BLaER1 treated with 17β-estradiol and CSF1 and Interleukin-3, amounts not matched to agents 10 nM and 100 nM (cell line): ENCODE data around the gene TRPT1.

ENCODE experiments used
- H3K27ac ChIP-seq, 11 experiments: shearing (Covaris generic); formaldehyde crosslinking; 2 replicates each; pipeline ENCODE4 v1.8.1; 2022
- H3K27me3 ChIP-seq, 11 experiments: shearing (Covaris generic); formaldehyde crosslinking; 2 replicates each; pipeline ENCODE4 v1.8.1; 2022
- H3K36me3 ChIP-seq, 11 experiments: shearing (Covaris generic); formaldehyde crosslinking; 2 replicates each; pipeline ENCODE4 v1.8.1; 2022
- H3K4me1 ChIP-seq, 10 experiments: shearing (Covaris generic); formaldehyde crosslinking; 2 replicates each; pipeline ENCODE4 v1.8.1; 2022
- H3K4me2 ChIP-seq, 11 experiments: shearing (Covaris generic); formaldehyde crosslinking; 2 replicates each; pipeline ENCODE4 v1.8.1; 2022
- H3K4me3 ChIP-seq, 10 experiments: shearing (Covaris generic); formaldehyde crosslinking; 2 replicates each; pipeline ENCODE4 v1.8.1; 2022
- H3K9ac ChIP-seq, 11 experiments: shearing (Covaris generic); formaldehyde crosslinking; 2 replicates each; pipeline ENCODE4 v1.8.1; 2022
- H3K9me3 ChIP-seq, 11 experiments: shearing (Covaris generic); formaldehyde crosslinking; replicated peaks in 1 of 11; 2 replicates each; pipeline ENCODE4 v1.8.1; 2022
- H4K20me1 ChIP-seq, 11 experiments: shearing (Covaris generic); formaldehyde crosslinking; 2 replicates each; pipeline ENCODE4 v1.8.1; 2022
- Cebpa-rat ChIP-seq, 11 experiments: shearing (Covaris generic); IDR thresholded peaks; 2 replicates each; pipeline ENCODE4 v1.8.1; 2022

TRPT1 gene

DNA sequence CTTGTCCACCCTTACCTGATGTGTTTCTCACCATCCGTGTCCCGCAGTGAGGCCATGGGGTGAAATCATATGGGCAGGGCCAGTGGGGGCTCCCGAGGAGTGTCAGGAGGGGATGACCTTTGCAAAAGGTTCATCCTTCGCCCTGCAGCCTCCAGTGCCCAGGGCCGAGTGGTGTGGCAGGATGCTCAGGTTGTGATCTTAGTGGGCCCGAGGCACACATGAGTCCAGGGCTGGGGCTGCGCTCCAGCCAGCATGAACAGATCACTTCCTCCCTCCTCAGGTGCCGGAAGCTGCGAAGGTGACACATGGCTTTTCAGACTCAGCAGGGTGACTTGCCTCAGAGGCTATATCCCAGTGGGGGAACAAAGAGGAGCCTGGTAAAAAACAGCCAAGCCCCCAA, 12.1 kb upstream of the TRPT1 start:
- Histone ChIP-seq H3K4me1 (peaks cover 71 to 78% (median 77%) of the 10 kb centered on the region in 10 experiments), H4K20me1 (peaks cover 5 to 35% (median 19%) of the 10 kb centered on the region in 11 experiments; a peak in 20 of 22 replicates), H3K9me3 (no peaks in the 10 kb centered on the region), H3K27ac (peak overlapping the region in 8 of 11 experiments; percentile 42 to 96 (median 54); a peak in 14 of 22 replicates), H3K4me3 (no peak overlapping the region), H3K4me2 (peak overlapping the region; percentile 2 to 99 (median 50); a peak in 20 of 22 replicates), H3K36me3 (peaks cover 14 to 44% (median 27%) of the 10 kb centered on the region in 11 experiments), H3K27me3 (no peaks in the 10 kb centered on the region), H3K9ac (peak overlapping the region in 10 of 11 experiments; percentile 26 to 95 (median 50); a peak in 17 of 22 replicates)
- no peak for TF ChIP-seq Cebpa-rat (IDR thresholded peaks at IDR 0.05)

DNA sequence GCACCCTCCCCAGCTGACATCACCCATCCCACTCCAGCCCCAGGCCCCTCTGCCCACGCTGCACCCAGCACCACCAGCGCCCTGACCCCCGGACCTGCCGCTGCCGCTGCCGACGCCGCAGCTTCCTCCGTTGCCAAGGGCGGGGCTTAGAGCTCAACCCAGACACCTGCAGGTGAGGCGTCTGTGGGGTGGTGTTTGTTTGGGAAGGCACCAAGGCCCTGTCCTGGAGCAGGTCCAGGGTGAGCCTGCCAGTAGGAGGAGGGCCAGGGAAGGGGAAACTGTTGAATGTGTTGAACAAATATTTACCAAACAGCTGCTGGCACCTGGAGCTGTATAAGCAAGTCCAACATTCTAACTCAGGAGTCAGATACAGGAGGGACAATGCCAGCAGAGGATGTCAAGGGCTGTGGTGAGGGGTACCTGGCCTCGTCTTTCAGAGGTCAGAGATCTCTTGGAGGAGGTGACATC, 11.5 kb upstream of the TRPT1 start:
- Histone ChIP-seq H3K9me3 (no peaks in the 10 kb centered on the region), H3K36me3 (peaks cover 13 to 39% (median 24%) of the 10 kb centered on the region in 11 experiments; a peak in 21 of 22 replicates), H3K4me1 (peaks cover 71 to 78% (median 77%) of the 10 kb centered on the region in 10 experiments), H3K4me3 (no peak overlapping the region), H3K4me2 (peak overlapping the region; percentile 2 to 99 (median 50); a peak in 20 of 22 replicates), H3K9ac (peak overlapping the region in 9 of 11 experiments; percentile 26 to 95 (median 53); a peak in 12 of 22 replicates), H3K27ac (peak overlapping the region in 7 of 11 experiments; percentile 30 to 94 (median 46); a peak in 9 of 22 replicates), H4K20me1 (peaks cover 0 to 30% (median 14%) of the 10 kb centered on the region in 11 experiments; a peak in 14 of 22 replicates), H3K27me3 (no peaks in the 10 kb centered on the region)
- no peak for TF ChIP-seq Cebpa-rat (IDR thresholded peaks at IDR 0.05)

DNA sequence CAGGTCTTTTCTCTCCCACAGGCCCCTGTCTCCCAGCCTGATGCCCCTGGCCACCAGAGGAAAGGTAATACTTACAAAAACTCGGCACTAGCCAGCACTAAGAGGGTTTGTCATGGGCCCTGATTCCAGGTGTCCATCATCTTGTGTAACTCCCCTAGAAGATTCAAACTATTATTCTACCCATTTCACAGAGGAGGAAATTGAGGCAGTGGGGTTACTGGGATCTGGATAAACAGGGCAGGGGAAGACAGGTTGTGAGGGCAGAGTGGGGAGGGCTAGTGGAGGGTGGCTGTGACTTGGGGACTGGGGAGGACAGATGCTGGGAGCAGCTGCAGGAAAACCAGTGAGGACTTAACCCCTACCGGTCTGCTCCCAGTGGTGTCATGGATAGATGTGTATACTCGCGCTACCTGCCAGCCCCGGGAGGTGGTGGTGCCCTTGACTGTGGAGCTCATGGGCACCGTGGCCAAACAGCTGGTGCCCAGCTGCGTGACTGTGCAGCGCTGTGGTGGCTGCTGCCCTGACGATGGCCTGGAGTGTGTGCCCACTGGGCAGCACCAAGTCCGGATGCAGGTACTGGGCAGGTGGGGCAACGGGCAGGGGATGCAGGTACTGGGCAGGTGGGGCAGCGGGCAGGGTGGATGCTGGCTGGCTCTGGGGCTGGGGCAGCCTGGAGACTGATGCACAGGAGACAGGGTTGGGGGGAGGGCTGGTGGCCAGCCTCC, 9.6 kb upstream of the TRPT1 start:
- Histone ChIP-seq H3K27ac (peak overlapping the region in 6 of 11 experiments; percentile 40 to 70 (median 66); a peak in 7 of 22 replicates), H3K4me2 (peak overlapping the region; percentile 93 to 99 (median 97)), H3K4me3 (peak overlapping the region; percentile 67 to 84 (median 72)), H4K20me1 (peaks cover 0 to 28% (median 11%) of the 10 kb centered on the region in 11 experiments; a peak in 10 of 22 replicates), H3K36me3 (peaks cover 13 to 38% (median 23%) of the 10 kb centered on the region in 11 experiments; a peak in 21 of 22 replicates), H3K9ac (peak overlapping the region; percentile 66 to 83 (median 77); a peak in 21 of 22 replicates), H3K9me3 (no peaks in the 10 kb centered on the region), H3K27me3 (no peaks in the 10 kb centered on the region), H3K4me1 (peaks cover 83 to 90% (median 88%) of the 10 kb centered on the region in 10 experiments)
- no peak for TF ChIP-seq Cebpa-rat (IDR thresholded peaks at IDR 0.05)

DNA sequence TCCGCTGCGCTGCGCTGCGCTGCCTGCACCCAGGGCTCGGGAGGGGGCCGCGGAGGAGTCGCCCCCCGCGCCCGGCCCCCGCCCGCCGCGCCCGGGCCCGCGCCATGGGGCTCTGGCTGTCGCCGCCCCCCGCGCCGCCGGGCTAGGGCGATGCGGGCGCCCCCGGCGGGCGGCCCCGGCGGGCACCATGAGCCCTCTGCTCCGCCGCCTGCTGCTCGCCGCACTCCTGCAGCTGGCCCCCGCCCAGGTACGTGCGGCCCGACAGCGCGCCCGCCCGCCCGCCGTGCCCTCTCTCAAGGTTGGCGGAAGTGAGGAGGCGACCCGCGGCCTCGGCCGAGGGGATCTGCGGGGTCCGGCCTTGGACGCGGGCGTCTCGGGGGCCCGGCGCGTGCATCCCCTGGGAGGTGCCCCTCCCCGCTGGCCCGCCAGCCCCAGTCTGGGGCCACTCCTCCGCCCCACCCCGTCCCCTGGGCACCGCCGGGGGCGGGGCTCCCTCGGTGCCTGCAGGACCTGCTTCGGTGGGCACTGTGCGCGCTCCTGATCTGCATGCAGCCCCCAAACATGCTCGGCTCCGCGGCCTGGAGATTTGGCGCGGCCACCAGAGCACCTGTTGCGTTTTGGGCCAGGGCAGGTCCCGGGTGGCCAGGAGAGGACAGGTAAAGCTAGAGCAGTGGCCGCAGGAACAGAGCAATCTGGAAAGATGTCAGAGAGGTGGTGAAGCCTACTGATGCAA, 8.8 kb upstream of the TRPT1 start:
- Histone ChIP-seq H3K4me1 (peaks cover 78 to 87% (median 83%) of the 10 kb centered on the region in 10 experiments), H3K9ac (peak overlapping the region; percentile 66 to 83 (median 77)), H3K4me2 (peak overlapping the region; percentile 93 to 99 (median 97)), H3K36me3 (peaks cover 13 to 38% (median 23%) of the 10 kb centered on the region in 11 experiments; a peak in 21 of 22 replicates), H4K20me1 (peaks cover 0 to 30% (median 11%) of the 10 kb centered on the region in 11 experiments; a peak in 10 of 22 replicates), H3K27me3 (no peaks in the 10 kb centered on the region), H3K27ac (peak overlapping the region; percentile 40 to 70 (median 63); a peak in 20 of 22 replicates), H3K9me3 (no peaks in the 10 kb centered on the region), H3K4me3 (peak overlapping the region; percentile 67 to 84 (median 72))
- no peak for TF ChIP-seq Cebpa-rat (IDR thresholded peaks at IDR 0.05)

DNA sequence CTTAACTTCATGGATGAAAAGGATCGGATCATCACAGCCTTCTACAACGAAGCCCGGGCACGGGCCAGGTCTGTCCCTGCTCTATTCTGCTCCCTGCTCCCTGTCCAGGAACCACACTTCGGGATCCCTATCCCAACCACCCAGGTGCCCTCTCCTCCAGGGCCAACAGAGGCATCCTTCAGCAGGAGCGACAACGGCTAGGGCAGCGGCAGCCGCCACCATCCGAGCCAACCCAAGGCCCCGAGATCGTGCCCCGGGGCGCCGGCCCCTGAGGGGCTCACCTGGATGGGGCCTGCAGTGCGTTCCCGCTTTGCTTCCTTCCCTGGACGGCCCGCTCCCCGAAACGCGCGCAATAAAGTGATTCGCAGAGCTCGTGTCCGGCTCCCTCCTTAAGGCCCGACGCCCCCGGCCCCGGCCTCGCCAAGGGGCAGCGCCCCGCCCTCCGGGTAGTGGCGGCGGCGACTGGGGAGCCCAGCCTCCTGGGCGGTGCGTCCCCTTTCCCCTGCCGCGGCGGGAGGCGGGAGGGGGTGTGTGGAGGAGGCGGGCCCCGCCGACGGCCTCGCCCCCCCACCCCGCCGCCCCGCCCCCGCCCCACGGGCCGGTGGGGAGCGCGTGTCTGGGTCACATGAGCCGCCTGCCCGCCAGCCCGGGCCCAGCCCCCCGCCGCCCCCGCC, 8.1 kb upstream of the TRPT1 start, which contains the start of gene VEGFB:
Gene VEGFB, plus strand, starts transcription at position 672 of the 674 bp plus-strand sequence. CDS start 250 bp downstream, outside the sequence.
- Histone ChIP-seq H3K36me3 (peaks cover 13 to 37% (median 23%) of the 10 kb centered on the region in 11 experiments; a peak in 21 of 22 replicates), H3K9ac (peak within 1 kb of the TSS; percentile 66 to 83 (median 77)), H3K9me3 (no peaks in the 10 kb centered on the region), H3K4me2 (peak within 1 kb of the TSS; percentile 98 to 100 (median 99)), H3K4me3 (peak within 1 kb of the TSS; percentile 67 to 84 (median 72)), H4K20me1 (peaks cover 0 to 38% (median 11%) of the 10 kb centered on the region in 11 experiments; a peak in 10 of 22 replicates), H3K4me1 (peaks cover 78 to 88% (median 83%) of the 10 kb centered on the region in 10 experiments), H3K27ac (peak within 1 kb of the TSS; percentile 40 to 70 (median 65); a peak in 21 of 22 replicates), H3K27me3 (no peaks in the 10 kb centered on the region)
- no peak for TF ChIP-seq Cebpa-rat (IDR thresholded peaks at IDR 0.05)

DNA sequence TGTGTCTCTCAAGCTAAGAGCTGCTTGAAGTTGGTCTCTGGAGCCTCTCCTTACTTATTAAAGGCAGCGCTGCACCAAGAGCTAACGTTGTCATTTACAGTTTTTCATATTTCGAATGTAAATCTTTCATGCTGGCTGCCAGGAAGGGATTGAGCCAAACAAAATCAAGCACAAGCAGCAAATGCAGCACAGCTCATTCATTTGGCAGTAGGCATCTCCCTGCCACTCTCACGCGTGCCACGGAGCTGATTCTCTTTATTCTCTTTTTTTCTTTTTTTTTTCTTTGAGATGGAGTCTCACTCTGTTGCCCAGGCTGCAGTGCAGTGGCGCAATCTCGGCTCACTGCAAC, 7.0 kb upstream of the TRPT1 start:
- H3K9me3 ChIP-seq, result no peaks in the 10 kb centered on the region
- peak overlapping the region in 7 of 11 experiments; percentile 43 to 89 (median 82); a peak in 6 of 22 replicates for H3K9ac ChIP-seq
- H3K4me2 ChIP-seq, result peak overlapping the region; percentile 94 to 100 (median 99); a peak in 21 of 22 replicates
- H3K36me3 ChIP-seq, result peaks cover 3 to 27% (median 15%) of the 10 kb centered on the region in 11 experiments; a peak in 20 of 22 replicates
- peaks cover 0 to 38% (median 11%) of the 10 kb centered on the region in 11 experiments; a peak in 10 of 22 replicates for H4K20me1 ChIP-seq
- peak overlapping the region in 2 of 11 experiments; percentile 38 to 84; a peak in 1 of 22 replicates for H3K27ac ChIP-seq
- no peak overlapping the region; a peak in 1 of 20 replicates for H3K4me3 ChIP-seq
- H3K4me1 ChIP-seq, result peaks cover 78 to 88% (median 83%) of the 10 kb centered on the region in 10 experiments
- TF ChIP-seq Cebpa-rat (IDR thresholded peaks at IDR 0.05), result no peak
- H3K27me3 ChIP-seq, result no peaks in the 10 kb centered on the region

DNA sequence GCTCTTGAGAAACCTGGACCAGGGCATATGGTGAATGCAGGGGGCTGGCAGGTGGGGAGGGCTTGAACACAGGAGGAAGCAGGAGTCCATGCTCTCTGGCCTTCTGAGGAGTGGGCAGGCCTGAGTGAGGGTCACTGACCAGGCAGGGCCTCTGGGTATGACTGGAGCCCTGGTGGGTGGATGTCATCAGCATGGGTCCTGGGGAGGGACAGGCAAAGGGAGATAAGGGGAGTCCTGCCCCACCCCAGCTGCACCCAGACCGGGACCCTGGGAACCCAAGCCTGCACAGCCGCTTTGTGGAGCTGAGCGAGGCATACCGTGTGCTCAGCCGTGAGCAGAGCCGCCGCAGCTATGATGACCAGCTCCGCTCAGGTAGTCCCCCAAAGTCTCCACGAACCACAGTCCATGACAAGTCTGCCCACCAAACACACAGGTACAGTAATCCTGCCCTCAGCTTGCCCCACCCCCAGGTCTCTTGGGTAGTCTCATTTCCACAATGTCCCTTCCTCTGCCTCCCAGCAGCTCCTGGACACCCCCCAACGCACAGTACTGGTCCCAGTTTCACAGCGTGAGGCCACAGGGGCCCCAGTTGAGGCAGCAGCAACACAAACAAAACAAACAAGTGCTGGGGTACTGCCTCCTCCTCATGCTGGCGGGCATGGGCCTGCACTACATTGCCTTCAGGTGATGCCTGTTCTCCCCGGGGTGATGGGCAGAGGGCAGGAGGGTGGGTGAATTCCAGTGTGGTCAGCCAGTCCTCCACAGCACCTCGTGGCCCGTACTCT, 6.4 kb upstream of the TRPT1 start:
- H3K9ac ChIP-seq, result peak overlapping the region in 8 of 11 experiments; percentile 11 to 89 (median 82); a peak in 11 of 22 replicates
- peaks cover 0 to 38% (median 11%) of the 10 kb centered on the region in 11 experiments; a peak in 10 of 22 replicates for H4K20me1 ChIP-seq
- peak overlapping the region in 5 of 11 experiments; percentile 38 to 89 (median 83); a peak in 6 of 22 replicates for H3K27ac ChIP-seq
- H3K4me3 ChIP-seq, result peak overlapping the region in 2 of 10 experiments; percentile 77 to 79; a peak in 4 of 20 replicates
- no peaks in the 10 kb centered on the region for H3K9me3 ChIP-seq
- no peak for TF ChIP-seq Cebpa-rat (IDR thresholded peaks at IDR 0.05)
- H3K27me3 ChIP-seq, result no peaks in the 10 kb centered on the region
- peak overlapping the region; percentile 94 to 100 (median 99) for H3K4me2 ChIP-seq
- H3K4me1 ChIP-seq, result peaks cover 78 to 88% (median 83%) of the 10 kb centered on the region in 10 experiments
- peaks cover 0 to 22% (median 9%) of the 10 kb centered on the region in 11 experiments; a peak in 16 of 22 replicates for H3K36me3 ChIP-seq
